Urothelium cell line (cell line): Measurements from ENCODE around the gene ZNF358.

Source experiments
- DNase-seq: peaks from one replicate; pipeline ENCODE4 v3.0.0; 2011; ENCODE audit warnings: low spot score, mixed read lengths
- FAIRE-seq: peaks from 2 replicates; lab custom pipeline; 2011; peaks lifted over from hg19 to GRCh38; lab: Jason Lieb, UNC

Gene ZNF358

GRCh38 chr19:7515645-7516151 is at the start of gene ZNF358:
Gene ZNF358, plus strand, starts transcription at chr19:7516103. Its CDS starts 3,140 bp downstream, at chr19:7519243.
- no peak for FAIRE-seq
- peak; percentile 89 for DNase-seq

GRCh38 chr19:7467009-7467989 is 48.6 kb upstream of the ZNF358 start:
- DNase-seq: no peak
- FAIRE-seq: no peak

DNA sequence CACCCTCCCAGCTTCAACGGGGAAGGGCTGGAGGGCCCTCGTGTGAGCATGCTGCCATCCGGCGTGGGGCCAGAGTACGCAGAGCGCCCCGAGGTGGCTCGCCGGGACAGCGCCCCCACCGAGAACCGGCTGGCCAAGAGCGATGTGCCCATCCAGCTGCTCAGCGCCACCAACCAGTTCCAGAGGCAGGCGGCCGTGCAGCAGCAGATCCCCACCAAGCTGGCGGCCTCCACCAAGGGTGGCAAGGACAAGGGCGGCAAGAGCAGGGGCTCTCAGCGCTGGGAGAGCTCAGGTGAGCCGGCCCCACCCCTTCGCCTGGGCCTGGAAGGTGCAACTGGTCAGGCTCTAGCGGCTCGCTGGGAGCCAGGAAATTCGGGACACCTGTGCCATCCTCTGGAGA is 47.1 kb upstream of the ZNF358 start:
- no peak for DNase-seq
- no peak for FAIRE-seq

DNA sequence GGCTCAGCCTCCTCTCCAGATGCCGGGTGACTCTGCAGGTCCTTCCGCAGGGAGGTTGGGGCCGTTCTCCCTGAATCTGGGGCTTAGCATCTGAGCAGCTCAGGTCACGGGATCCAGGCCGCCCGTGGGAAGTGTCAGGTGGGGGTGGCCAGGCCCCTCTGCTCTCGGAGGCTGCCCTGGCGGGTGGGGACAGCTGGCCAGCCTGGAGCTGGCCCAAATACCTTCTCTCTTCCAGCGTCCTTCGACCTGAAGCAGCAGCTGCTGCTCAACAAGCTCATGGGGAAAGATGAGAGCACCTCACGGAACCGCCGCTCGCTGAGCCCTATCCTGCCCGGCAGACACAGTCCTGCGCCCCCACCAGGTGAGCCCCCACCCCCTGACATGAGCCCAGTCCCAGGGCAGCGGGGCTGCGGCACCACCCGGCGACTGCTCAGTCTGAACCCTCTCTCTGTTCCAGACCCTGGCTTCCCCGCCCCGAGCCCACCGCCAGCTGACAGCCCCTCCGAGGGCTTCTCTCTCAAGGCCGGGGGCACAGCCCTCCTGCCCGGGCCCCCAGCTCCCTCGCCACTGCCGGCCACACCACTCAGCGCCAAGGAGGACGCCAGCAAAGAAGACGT is 46.1 kb upstream of the ZNF358 start:
- FAIRE-seq (no peak), DNase-seq (no peak)

- no peak for FAIRE-seq
Measured at GRCh38 chr19:7470540-7471305, 45.2 kb upstream of the ZNF358 start.

GRCh38 chr19:7471696-7472615 is 43.9 kb upstream of the ZNF358 start:
- FAIRE-seq: no peak
- DNase-seq: no peak

More at GRCh38 chr19:7470540-7471305, 45.2 kb upstream of the ZNF358 start:
- DNase-seq: no peak

DNA sequence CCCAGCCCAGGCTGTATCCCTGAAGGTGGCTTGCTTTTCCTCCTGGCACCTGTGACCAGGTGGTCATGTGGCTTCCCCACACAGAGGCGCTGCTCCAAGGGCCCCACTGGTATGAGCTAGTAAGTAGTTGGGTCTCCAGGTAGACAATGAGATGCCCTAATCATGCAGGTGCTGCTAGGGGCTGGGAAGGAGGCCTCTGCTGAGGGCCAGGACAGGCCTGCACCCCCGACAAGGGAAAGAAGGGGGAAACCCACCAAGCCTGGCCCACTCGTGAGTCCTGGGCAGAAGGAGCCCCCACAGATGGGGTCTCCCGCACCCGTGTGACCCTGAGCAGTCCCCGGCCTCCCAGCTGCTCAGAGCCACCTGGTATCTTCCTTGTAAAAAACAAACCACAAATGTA is 40.2 kb upstream of the ZNF358 start:
- FAIRE-seq: no peak
- no peak for DNase-seq

DNA sequence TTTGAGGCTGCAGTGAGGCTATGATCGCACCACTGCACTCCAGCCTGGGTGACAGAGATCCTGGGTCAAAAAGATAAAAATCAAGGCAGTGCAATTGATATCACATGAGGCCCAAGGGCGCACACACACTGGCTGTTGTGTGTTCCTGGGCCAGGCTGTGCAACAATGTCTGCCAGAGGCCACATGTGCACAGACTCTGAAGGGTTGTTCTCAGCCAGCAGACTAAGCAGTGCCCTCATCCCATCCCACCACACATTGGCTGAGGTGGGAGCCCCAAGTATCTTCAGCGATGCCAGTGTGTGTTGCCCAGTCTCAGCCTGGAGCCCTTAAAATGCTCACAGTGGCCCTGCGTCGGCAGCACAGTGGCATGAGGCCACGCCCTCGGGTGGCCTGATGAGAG is 39.7 kb upstream of the ZNF358 start:
- FAIRE-seq: no peak
- DNase-seq: no peak

GRCh38 chr19:7476777-7477494 is 39.0 kb upstream of the ZNF358 start:
- DNase-seq (no peak), FAIRE-seq (no peak)

- no peak for FAIRE-seq
- no peak for DNase-seq
Measured at GRCh38 chr19:7477758-7478157, 38.1 kb upstream of the ZNF358 start.

- DNase-seq (no peak), FAIRE-seq (no peak)
Measured at GRCh38 chr19:7478173-7478842, 37.6 kb upstream of the ZNF358 start.

- no peak for FAIRE-seq
- no peak for DNase-seq
Measured at GRCh38 chr19:7478843-7479227, 37.1 kb upstream of the ZNF358 start.

- FAIRE-seq: no peak
- no peak for DNase-seq
Measured at GRCh38 chr19:7480222-7480969, 35.5 kb upstream of the ZNF358 start.

GRCh38 chr19:7480970-7481255 is 35.0 kb upstream of the ZNF358 start:
- DNase-seq (no peak), FAIRE-seq (no peak)

GRCh38 chr19:7482584-7483439 is 33.1 kb upstream of the ZNF358 start:
- DNase-seq (no peak), FAIRE-seq (no peak)

- FAIRE-seq (no peak), DNase-seq (no peak)
Measured at GRCh38 chr19:7483720-7484201, 32.1 kb upstream of the ZNF358 start.

- no peak for FAIRE-seq
Measured at GRCh38 chr19:7486923-7487322, 29.0 kb upstream of the ZNF358 start.

More at GRCh38 chr19:7486923-7487322, 29.0 kb upstream of the ZNF358 start:
- no peak for DNase-seq
